HUES64 (cell line): ENCODE measurements around the gene ZBTB11.
"Not testable (repeated sequence)": the region's sequence is repeated elsewhere in the genome, so short reads cannot be mapped to it uniquely, and the experiment has no call there.

Experiments
- H3K27ac ChIP-seq: 2 replicates; pipeline ENCODE4 v1.7.0; 2013; ENCODE audit warnings: low read depth, low read length, inconsistent platforms
- H3K27me3 ChIP-seq: 2 replicates; pipeline ENCODE4 v1.6.1; 2013; ENCODE audit warnings: mild to moderate bottlenecking, low read length; ENCODE audit not compliant: insufficient read depth
- H3K36me3 ChIP-seq: 2 replicates; pipeline ENCODE4 v1.6.1; 2013; ENCODE audit warnings: mild to moderate bottlenecking, low read length; ENCODE audit not compliant: insufficient read depth
- H3K4me1 ChIP-seq: 2 replicates; pipeline ENCODE4 v1.6.1; 2013; ENCODE audit warnings: mild to moderate bottlenecking, low read length, moderate library complexity; ENCODE audit not compliant: insufficient read depth
- H3K4me3 ChIP-seq: 2 replicates; pipeline ENCODE4 v1.5.1; 2013; ENCODE audit warnings: mild to moderate bottlenecking, low read length, moderate library complexity
- H3K9ac ChIP-seq: 2 replicates; pipeline ENCODE4 v1.6.1; 2013; ENCODE audit warnings: mild to moderate bottlenecking, low read depth, low read length
- H3K9me3 ChIP-seq: 2 replicates; pipeline ENCODE4 v1.6.1; 2013; ENCODE audit warnings: low read depth, low read length; ENCODE audit not compliant: insufficient read depth
- WGBS: fragments of 150-250, 120-280 bp; methylation state at CpG from one replicate; pipeline ENCODE4 v1.1.7; 2013; ENCODE audit warnings: missing lambda C conversion rate; 5-methylcytosine and 5-hydroxymethylcytosine counted together

Gene ZBTB11

GRCh38 chr3:101709126-101709525 lies 32.2 kb upstream of the ZBTB11 start:
- 94% methylated on average over 3 of the region's 4 CpGs for WGBS
- peaks cover 10% of the 10 kb centered on the region for H3K9me3 ChIP-seq
- no peaks in the 10 kb centered on the region for H3K27me3 ChIP-seq
- H3K4me1 ChIP-seq, result no peaks in the 10 kb centered on the region
- H3K4me3 ChIP-seq, result no peak overlapping the region
- no peaks in the 10 kb centered on the region for H3K36me3 ChIP-seq
- no peak overlapping the region for H3K9ac ChIP-seq
- no peak overlapping the region for H3K27ac ChIP-seq

GRCh38 chr3:101704639-101705038 lies 27.7 kb upstream of the ZBTB11 start:
- 80% methylated on average over 2 of the region's 2 CpGs for WGBS
- not testable (repeated sequence) for H3K9me3 ChIP-seq

GRCh38 chr3:101703169-101703568 lies 26.2 kb upstream of the ZBTB11 start:
- Histone ChIP-seq H3K4me3 (no peak overlapping the region), H3K27me3 (no peaks in the 10 kb centered on the region), H3K4me1 (peaks cover 6% of the 10 kb centered on the region; the same call in 1 of the 2 replicates), H3K36me3 (no peaks in the 10 kb centered on the region), H3K9ac (no peak overlapping the region), H3K27ac (no peak overlapping the region), H3K9me3 (no peaks in the 10 kb centered on the region)
- WGBS, result 93% methylated on average over 2 of the region's 2 CpGs

More at GRCh38 chr3:101704639-101705038, 27.7 kb upstream of the ZBTB11 start:
- H3K4me3 ChIP-seq, H3K27me3 ChIP-seq, H3K9ac ChIP-seq, H3K36me3 ChIP-seq, H3K27ac ChIP-seq, H3K4me1 ChIP-seq: not testable (repeated sequence)

- WGBS, result 94% methylated on average over 1 of the region's 1 CpG
- no peak overlapping the region for H3K9ac ChIP-seq
- no peak overlapping the region for H3K4me3 ChIP-seq
- no peaks in the 10 kb centered on the region for H3K27me3 ChIP-seq
- H3K4me1 ChIP-seq, result peaks cover 6% of the 10 kb centered on the region; the same call in 1 of the 2 replicates
- H3K27ac ChIP-seq, result no peak overlapping the region
- H3K36me3 ChIP-seq, result no peaks in the 10 kb centered on the region
- H3K9me3 ChIP-seq, result no peaks in the 10 kb centered on the region
Measured at GRCh38 chr3:101702726-101703125, 25.8 kb upstream of the ZBTB11 start.

GRCh38 chr3:101701696-101702634 lies 25.0 kb upstream of the ZBTB11 start:
- H3K36me3 ChIP-seq, result no peaks in the 10 kb centered on the region
- H3K4me3 ChIP-seq, result no peak overlapping the region
- no peak overlapping the region for H3K27ac ChIP-seq
- WGBS, result 90% methylated on average over 7 of the region's 7 CpGs
- H3K9ac ChIP-seq, result no peak overlapping the region
- no peaks in the 10 kb centered on the region for H3K27me3 ChIP-seq
- no peaks in the 10 kb centered on the region for H3K9me3 ChIP-seq
- H3K4me1 ChIP-seq, result peaks cover 6% of the 10 kb centered on the region; the same call in 1 of the 2 replicates

GRCh38 chr3:101695779-101696372 lies 18.9 kb upstream of the ZBTB11 start:
- H3K27ac ChIP-seq, result no peak overlapping the region
- H3K9ac ChIP-seq, result no peak overlapping the region
- WGBS, result 40% methylated on average over 9 of the region's 10 CpGs
- no peaks in the 10 kb centered on the region for H3K36me3 ChIP-seq
- H3K4me1 ChIP-seq, result peaks cover 11% of the 10 kb centered on the region
- no peaks in the 10 kb centered on the region for H3K27me3 ChIP-seq
- no peaks in the 10 kb centered on the region for H3K9me3 ChIP-seq
- H3K4me3 ChIP-seq, result no peak overlapping the region

- not testable (repeated sequence) for H3K4me3 ChIP-seq, H3K9ac ChIP-seq, H3K9me3 ChIP-seq, H3K36me3 ChIP-seq, H3K27ac ChIP-seq, H3K27me3 ChIP-seq
- peaks cover 11% of the 10 kb centered on the region for H3K4me1 ChIP-seq
- 92% methylated on average over 4 of the region's 4 CpGs for WGBS
Measured at GRCh38 chr3:101694836-101695235, 17.9 kb upstream of the ZBTB11 start.

- 75% methylated on average over 10 of the region's 13 CpGs for WGBS
- not testable (repeated sequence) for H3K27ac ChIP-seq, H3K36me3 ChIP-seq, H3K9ac ChIP-seq, H3K9me3 ChIP-seq, H3K27me3 ChIP-seq
- H3K4me3 ChIP-seq, result peak overlapping the region; percentile 40; the same call in 1 of the 2 replicates
- peaks cover 11% of the 10 kb centered on the region for H3K4me1 ChIP-seq
Measured at GRCh38 chr3:101693540-101693939, 16.6 kb upstream of the ZBTB11 start.

GRCh38 chr3:101691685-101692671 lies 15.0 kb upstream of the ZBTB11 start:
- peak overlapping the region; percentile 64; the same call in 1 of the 2 replicates for H3K27ac ChIP-seq
- peaks cover 16% of the 10 kb centered on the region for H3K4me1 ChIP-seq
- peak overlapping the region; percentile 29; the same call in 1 of the 2 replicates for H3K4me3 ChIP-seq
- H3K36me3 ChIP-seq, H3K27me3 ChIP-seq, H3K9me3 ChIP-seq: not testable (repeated sequence)
- H3K9ac ChIP-seq, result peak overlapping the region; percentile 47; the same call in 1 of the 2 replicates
- 45% methylated on average over 10 of the region's 15 CpGs for WGBS

GRCh38 chr3:101690972-101691371 lies 14.0 kb upstream of the ZBTB11 start:
- Histone ChIP-seq H3K4me1 (peaks cover 16% of the 10 kb centered on the region), H3K9me3 (no peaks in the 10 kb centered on the region), H3K27ac (no peak overlapping the region), H3K36me3 (peaks cover 2% of the 10 kb centered on the region; the same call in 1 of the 2 replicates), H3K4me3 (no peak overlapping the region), H3K9ac (no peak overlapping the region), H3K27me3 (no peaks in the 10 kb centered on the region)
